OCI-LY1 (cell line): Measurements from ENCODE around the gene NOTCH2.

Source experiments
- H2AFZ ChIP-seq: fragments of 200-600 bp; sonication (generic), shearing (Covaris generic); 2 replicates; pipeline ENCODE4 v1.6.0; 2014; ENCODE audit warnings: antibody characterized with exemption, mild to moderate bottlenecking, low read length
- H3F3A ChIP-seq: fragments of 200-600 bp; sonication (generic), shearing (Covaris generic); 2 replicates; pipeline ENCODE4 v1.6.0; 2014; ENCODE audit warnings: mild to moderate bottlenecking, antibody characterized with exemption, low read length, moderate library complexity; ENCODE audit not compliant: insufficient read depth
- H3K27ac ChIP-seq: fragments of 200-600 bp; sonication (generic); 2 replicates; pipeline ENCODE4 v1.5.1; 2014; ENCODE audit warnings: low read length, mixed run types, mild to moderate bottlenecking, low read depth; ENCODE audit not compliant: poor library complexity, severe bottlenecking
- H3K27me3 ChIP-seq: fragments of 200-600 bp; sonication (generic); 2 replicates; pipeline ENCODE4 v1.6.0; 2014; ENCODE audit warnings: antibody characterized with exemption, mild to moderate bottlenecking, low read length, moderate library complexity; ENCODE audit not compliant: insufficient read depth
- H3K36me3 ChIP-seq: fragments of 200-600 bp; sonication (generic); 2 replicates; pipeline ENCODE4 v1.6.1; 2014; ENCODE audit warnings: mild to moderate bottlenecking, antibody characterized with exemption, low read length, moderate library complexity, mixed read lengths; ENCODE audit not compliant: insufficient read depth
- H3K4me1 ChIP-seq: fragments of 200-600 bp; sonication (generic); 2 replicates; pipeline ENCODE4 v1.5.1; 2014; ENCODE audit warnings: mild to moderate bottlenecking, low read length, moderate library complexity; ENCODE audit not compliant: insufficient read depth, severe bottlenecking
- H3K4me2 ChIP-seq: fragments of 200-600 bp; sonication (generic), shearing (Covaris generic); 2 replicates; pipeline ENCODE4 v1.6.1; 2014; ENCODE audit warnings: low read length
- H3K4me3 ChIP-seq: fragments of 200-600 bp; sonication (generic); 2 replicates; pipeline ENCODE4 v1.5.1; 2014; ENCODE audit warnings: low read length, low read depth, mild to moderate bottlenecking, mixed read lengths; ENCODE audit not compliant: poor library complexity, severe bottlenecking
- H3K79me2 ChIP-seq: fragments of 200-600 bp; shearing (Covaris generic); 2 replicates; pipeline ENCODE4 v1.6.1; 2016; ENCODE audit warnings: mixed run types, low read length, mixed read lengths; ENCODE audit not compliant: insufficient read depth
- H3K9ac ChIP-seq: fragments of 200-600 bp; sonication (generic), shearing (Covaris generic); 2 replicates; pipeline ENCODE4 v1.6.1; 2014; ENCODE audit warnings: mild to moderate bottlenecking, low read length, mixed read lengths
- H3K9me2 ChIP-seq: fragments of 200-600 bp; sonication (generic), shearing (Covaris generic); 2 replicates; pipeline ENCODE4 v1.6.1; 2014; ENCODE audit warnings: low read depth, mild to moderate bottlenecking, low read length, mixed read lengths
- H3K9me3 ChIP-seq: fragments of 200-600 bp; shearing (Covaris generic); 2 replicates; pipeline ENCODE4 v1.6.1; 2014; ENCODE audit warnings: low read length, mixed read lengths
- H4K20me1 ChIP-seq: fragments of 200-600 bp; sonication (generic), shearing (Covaris generic); 2 replicates; pipeline ENCODE4 v1.6.0; 2016; ENCODE audit warnings: mild to moderate bottlenecking, low read length; ENCODE audit not compliant: insufficient read depth
- CTCF ChIP-seq: fragments of 200-600 bp; sonication (generic), shearing (Covaris generic); IDR thresholded peaks from 2 replicates; pipeline ENCODE4 v1.5.1; 2017; ENCODE audit warnings: mild to moderate bottlenecking, antibody characterized with exemption, low read length, moderate library complexity, mixed read lengths
- EZH2 ChIP-seq: fragments of 200-600 bp; sonication (generic), shearing (Covaris generic); IDR thresholded peaks from 2 replicates; pipeline ENCODE4 v1.8.0; 2017; ENCODE audit warnings: borderline replicate concordance, mixed run types, mild to moderate bottlenecking, antibody characterized with exemption, low read length, moderate library complexity, mixed read lengths

The NOTCH2 gene

GRCh38 chr1:119975006-119975405, 94.5 kb downstream of the NOTCH2 start:
- H3K9ac ChIP-seq: no peak overlapping the region
- H3K27ac ChIP-seq: no peak overlapping the region
- H4K20me1 ChIP-seq: no peaks in the 10 kb centered on the region
- H3K4me1 ChIP-seq: no peaks in the 10 kb centered on the region
- H3K36me3 ChIP-seq: peaks cover 6% of the 10 kb centered on the region; the same call in 1 of the 2 replicates
- H3K4me2 ChIP-seq: no peak overlapping the region
- H3K9me3 ChIP-seq: no peaks in the 10 kb centered on the region
- no peaks in the 10 kb centered on the region for H3K9me2 ChIP-seq
- H3K4me3 ChIP-seq: no peak overlapping the region
- no peak overlapping the region for H2AFZ ChIP-seq
- H3K79me2 ChIP-seq: no peaks in the 10 kb centered on the region
- no peaks in the 10 kb centered on the region for H3K27me3 ChIP-seq
- no peaks in the 10 kb centered on the region for H3F3A ChIP-seq
- TF ChIP-seq CTCF (no peak), EZH2 (no peak)

GRCh38 chr1:119974013-119974412, 95.4 kb downstream of the NOTCH2 start:
- no peak overlapping the region for H3K4me2 ChIP-seq
- H3K27me3 ChIP-seq: no peaks in the 10 kb centered on the region
- no peaks in the 10 kb centered on the region for H3K4me1 ChIP-seq
- no peaks in the 10 kb centered on the region for H3K79me2 ChIP-seq
- no peak overlapping the region for H2AFZ ChIP-seq
- no peak overlapping the region for H3K9ac ChIP-seq
- no peaks in the 10 kb centered on the region for H3F3A ChIP-seq
- H4K20me1 ChIP-seq: no peaks in the 10 kb centered on the region
- peaks cover 8% of the 10 kb centered on the region; the same call in 1 of the 2 replicates for H3K36me3 ChIP-seq
- no peaks in the 10 kb centered on the region for H3K9me3 ChIP-seq
- no peak overlapping the region for H3K27ac ChIP-seq
- TF ChIP-seq CTCF (no peak), EZH2 (no peak)
- no peak overlapping the region for H3K4me3 ChIP-seq
- H3K9me2 ChIP-seq: no peaks in the 10 kb centered on the region

GRCh38 chr1:119971710-119972570, 97.5 kb downstream of the NOTCH2 start:
- Histone ChIP-seq H3K9me2 (no peaks in the 10 kb centered on the region), H3K9ac (no peak overlapping the region), H3K4me3 (no peak overlapping the region), H4K20me1 (no peaks in the 10 kb centered on the region), H3K36me3 (peaks cover 16% of the 10 kb centered on the region; the same call in 1 of the 2 replicates), H3K4me2 (no peak overlapping the region), H3K4me1 (no peaks in the 10 kb centered on the region), H3K27ac (no peak overlapping the region), H3K9me3 (no peaks in the 10 kb centered on the region), H3K79me2 (no peaks in the 10 kb centered on the region), H3K27me3 (no peaks in the 10 kb centered on the region), H2AFZ (no peak overlapping the region), H3F3A (no peaks in the 10 kb centered on the region)
- TF ChIP-seq CTCF (no peak), EZH2 (no peak)
